HCT116 (cell line): ENCODE data around the gene HECTD2. TPM values are rescaled to one million over a fixed set of nuclear protein-coding genes. Genes with fewer than 3 reads are reported as not detected.

ENCODE experiments used
- ATAC-seq: fragments of 200-7000 bp; cut with Tn5 transposase; 2 replicates; pipeline ENCODE4 v1.9.1; 2020; ENCODE audit warnings: mild to moderate bottlenecking, moderate library complexity
- BruUV-seq: library from RNA; stranded (reverse); fragments of 400-500 nt; replicated peaks from 2 replicates; lab custom pipeline; 2021; lab: Mats Ljungman, UMichigan
- CTCF ChIA-PET: fragments of 300-600 bp; sonication (Branson Sonifier 250); formaldehyde crosslinking; loops from one replicate; lab custom pipeline; 2021; ENCODE audit warnings: antibody characterized with exemption; lab: Charles Lee
- POLR2A ChIA-PET: fragments of 300-600, 350-600 bp; sonication (Branson Sonifier 250); formaldehyde crosslinking; loops from one replicate; lab custom pipeline; 2021; ENCODE audit warnings: antibody characterized with exemption; lab: Charles Lee
- RAD21 ChIA-PET, 2 experiments: fragments of 300-600 bp; sonication (Branson Sonifier 250); formaldehyde crosslinking; loops; one replicate each; lab custom pipeline; 2023; ENCODE audit warnings: low total read pairs in 2 of 2; ENCODE audit not compliant: uncharacterized antibody in 2 of 2, unreplicated experiment in 2 of 2, low non-redundant PET in 1 of 2; lab: Charles Lee
- DNase-seq: peaks from one replicate; pipeline ENCODE4 v3.0.0-alpha.2; 2010; ENCODE audit warnings: low read depth, low spot score
- H2AFZ ChIP-seq: fragments of 200-600 bp; shearing (Covaris generic), sonication (generic); 2 replicates; pipeline ENCODE4 v1.6.1; 2017; ENCODE audit warnings: low read depth, mixed run types, mixed read lengths, antibody characterized with exemption, low read length; ENCODE audit not compliant: poor library complexity, severe bottlenecking
- H3K27ac ChIP-seq: 2 replicates; pipeline ENCODE4 v1.5.1; 2012; ENCODE audit warnings: low read depth, low read length
- H3K27me3 ChIP-seq: fragments of 200-600 bp; sonication (generic); 2 replicates; pipeline ENCODE4 v1.6.1; 2016; ENCODE audit warnings: mixed run types, low read length, mixed read lengths; ENCODE audit not compliant: insufficient read depth
- H3K36me3 ChIP-seq, 2 experiments: fragments of 200-500 bp in 1 of 2; fragments of 200-600 bp in 1 of 2; sonication (Bioruptor generic) in 1 of 2; sonication (generic) in 1 of 2; 2 replicates each; pipeline versions ENCODE4 v1.5.1 to v1.6.1; 2014 to 2016; ENCODE audit warnings: low read length in 2 of 2, inconsistent platforms in 1 of 2, mixed read lengths in 1 of 2, mixed run types in 1 of 2; ENCODE audit not compliant: insufficient read depth in 2 of 2, control insufficient read depth in 1 of 2
- H3K4me1 ChIP-seq, 2 experiments: fragments of 200-600 bp in 1 of 2; sonication (generic) in 1 of 2; 2 replicates each; pipeline versions ENCODE4 v1.5.1 to v1.6.1; 2012 to 2017; ENCODE audit warnings: low read length in 2 of 2, inconsistent platforms in 1 of 2, mild to moderate bottlenecking in 1 of 2, mixed read lengths in 1 of 2, mixed run types in 1 of 2, moderate library complexity in 1 of 2; ENCODE audit not compliant: insufficient read depth in 2 of 2, control insufficient read depth in 1 of 2
- H3K4me2 ChIP-seq: fragments of 200-600 bp; sonication (generic); 2 replicates; pipeline ENCODE4 v1.6.1; 2017; ENCODE audit warnings: mixed run types, low read length, mixed read lengths
- H3K4me3 ChIP-seq, 2 experiments: fragments of 200-600 bp in 1 of 2; sonication (generic) in 1 of 2; replicated peaks in 1 of 2; 2 replicates each; pipeline ENCODE4 v1.5.1; 2011 to 2016; ENCODE audit warnings: low read length in 2 of 2, control low read depth in 1 of 2, low read depth in 1 of 2, mild to moderate bottlenecking in 1 of 2, mixed read lengths in 1 of 2, mixed run types in 1 of 2
- H3K79me2 ChIP-seq: fragments of 200-600 bp; sonication (generic); 2 replicates; pipeline ENCODE4 v1.6.1; 2017; ENCODE audit warnings: mild to moderate bottlenecking, mixed run types, low read length, moderate library complexity, mixed read lengths; ENCODE audit not compliant: insufficient read depth
- H3K9ac ChIP-seq: fragments of 200-600 bp; sonication (generic); 2 replicates; pipeline ENCODE4 v1.6.1; 2016; ENCODE audit warnings: low read length, mixed read lengths
- H3K9me2 ChIP-seq: fragments of 200-600 bp; sonication (generic), shearing (Covaris generic); 2 replicates; pipeline ENCODE4 v1.6.1; 2017; ENCODE audit warnings: mixed run types, mild to moderate bottlenecking, moderate library complexity; ENCODE audit not compliant: insufficient read depth
- H3K9me3 ChIP-seq, 2 experiments: fragments of 200-500 bp in 1 of 2; fragments of 200-600 bp in 1 of 2; sonication (Bioruptor generic) in 1 of 2; sonication (generic) in 1 of 2; 2 replicates each; pipeline ENCODE4 v1.6.1; 2014 to 2017; ENCODE audit warnings: low read length in 2 of 2, mixed read lengths in 2 of 2, inconsistent platforms in 1 of 2, low read depth in 1 of 2, mild to moderate bottlenecking in 1 of 2, mixed run types in 1 of 2, moderate library complexity in 1 of 2; ENCODE audit not compliant: control insufficient read depth in 1 of 2, insufficient read depth in 1 of 2
- H4K20me1 ChIP-seq: fragments of 200-600 bp; sonication (generic), shearing (Covaris generic); 2 replicates; pipeline ENCODE4 v1.6.1; 2017; ENCODE audit warnings: mixed run types, mild to moderate bottlenecking, moderate library complexity; ENCODE audit not compliant: insufficient read depth
- ELF1 ChIP-seq: IDR thresholded peaks from 2 replicates; pipeline ENCODE4 v1.6.1; 2012; ENCODE audit warnings: low read depth, borderline replicate concordance
- EZH2phosphoT487 ChIP-seq: fragments of 200-600 bp; IDR thresholded peaks from 2 replicates; pipeline ENCODE4 v1.6.1; 2018; ENCODE audit warnings: antibody characterized with exemption, borderline replicate concordance
- SP1 ChIP-seq: IDR thresholded peaks from 2 replicates; pipeline ENCODE4 v1.6.1; 2012; ENCODE audit warnings: low read depth
- intact Hi-C: fragments of 100-400 bp; cut with micrococcal nuclease; formaldehyde crosslinking; loops from 2 replicates; pipeline ENCODE4 v1.10.0; 2022
- total RNA-seq: library from RNA; stranded (reverse); gene quantifications from one replicate; pipeline ENCODE4 v1.2.1, GENCODE V29; 2021; ENCODE audit not compliant: unreplicated experiment
- TF ChIP-seq, protein P1 (sequence below): IDR thresholded peaks from 2 replicates; pipeline ENCODE4 v1.6.1; 2012
- TF ChIP-seq, protein P2 (sequence below): IDR thresholded peaks from 2 replicates; pipeline ENCODE4 v1.6.1; 2011; ENCODE audit warnings: mild to moderate bottlenecking, low read length, moderate library complexity; ENCODE audit not compliant: insufficient replicate concordance; ENCODE audit errors: extremely low read depth

HECTD2 gene
- total RNA-seq, 1 experiment from 2014 or later = 3.0 TPM

GRCh38 chr10:91564026-91564425 lies 153.9 kb downstream of the HECTD2 start:
- no peak overlapping the region for H3K4me2 ChIP-seq
- ChIA-PET RAD21 (no interaction called here), CTCF (no interaction called here), POLR2A (no interaction called here)
- intact Hi-C loops = no loop called here
- no peak overlapping the region for H2AFZ ChIP-seq
- no peaks in the 10 kb centered on the region for H3K9me2 ChIP-seq
- no peaks in the 10 kb centered on the region for H4K20me1 ChIP-seq
- H3K4me1 ChIP-seq = no peaks in the 10 kb centered on the region
- H3K9ac ChIP-seq = no peak overlapping the region
- no TSS peak for BruUV-seq
- no peaks in the 10 kb centered on the region for H3K36me3 ChIP-seq
- TF ChIP-seq EZH2phosphoT487 (no peak), ELF1 (no peak), SP1 (no peak)
- TF ChIP-seq, protein P1, sequence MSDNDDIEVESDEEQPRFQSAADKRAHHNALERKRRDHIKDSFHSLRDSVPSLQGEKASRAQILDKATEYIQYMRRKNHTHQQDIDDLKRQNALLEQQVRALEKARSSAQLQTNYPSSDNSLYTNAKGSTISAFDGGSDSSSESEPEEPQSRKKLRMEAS = no peak
- TF ChIP-seq, protein P2, sequence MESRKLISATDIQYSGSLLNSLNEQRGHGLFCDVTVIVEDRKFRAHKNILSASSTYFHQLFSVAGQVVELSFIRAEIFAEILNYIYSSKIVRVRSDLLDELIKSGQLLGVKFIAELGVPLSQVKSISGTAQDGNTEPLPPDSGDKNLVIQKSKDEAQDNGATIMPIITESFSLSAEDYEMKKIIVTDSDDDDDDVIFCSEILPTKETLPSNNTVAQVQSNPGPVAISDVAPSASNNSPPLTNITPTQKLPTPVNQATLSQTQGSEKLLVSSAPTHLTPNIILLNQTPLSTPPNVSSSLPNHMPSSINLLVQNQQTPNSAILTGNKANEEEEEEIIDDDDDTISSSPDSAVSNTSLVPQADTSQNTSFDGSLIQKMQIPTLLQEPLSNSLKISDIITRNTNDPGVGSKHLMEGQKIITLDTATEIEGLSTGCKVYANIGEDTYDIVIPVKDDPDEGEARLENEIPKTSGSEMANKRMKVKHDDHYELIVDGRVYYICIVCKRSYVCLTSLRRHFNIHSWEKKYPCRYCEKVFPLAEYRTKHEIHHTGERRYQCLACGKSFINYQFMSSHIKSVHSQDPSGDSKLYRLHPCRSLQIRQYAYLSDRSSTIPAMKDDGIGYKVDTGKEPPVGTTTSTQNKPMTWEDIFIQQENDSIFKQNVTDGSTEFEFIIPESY = no peak
- no peak for ATAC-seq
- no peaks in the 10 kb centered on the region for H3K79me2 ChIP-seq
- H3K9me3 ChIP-seq = no peaks in the 10 kb centered on the region
- no peak for DNase-seq
- H3K27ac ChIP-seq = no peak overlapping the region
- H3K27me3 ChIP-seq = no peaks in the 10 kb centered on the region
- no peak overlapping the region for H3K4me3 ChIP-seq

Other genes with a start within 250 kb of the HECTD2 start
- 27.5 TPM for gene PCGF5, start 189.7 kb upstream of the HECTD2 start, total RNA-seq
- gene PPP1R3C, start 222.7 kb downstream of the HECTD2 start, total RNA-seq = 0.20 TPM